Measurements from ENCODE around the gene FOXO3.

GRCh38 chr6:108610957-108611586 lies 50.4 kb downstream of the FOXO3 start:
- TF ChIP-seq CTCF (IDR thresholded peaks at IDR 0.05) (no peak), POLR2A (IDR thresholded peaks at IDR 0.05) (no peak)

All from uterus (tissue), 2 donors.